H1 (cell line): ENCODE measurements around the gene RIOK3. TPM values are rescaled to one million over a fixed set of nuclear protein-coding genes. Genes with fewer than 3 reads are reported as not detected.

Experiments used
- ASH2L ChIP-seq: fragments of 200-600, 300-600 bp; sonication (generic); IDR thresholded peaks from one replicate; pipeline ENCODE4 v1.7.1; 2017; ENCODE audit warnings: low read length
- ATF3 ChIP-seq: IDR thresholded peaks from 2 replicates; pipeline ENCODE4 v1.6.1; 2011; ENCODE audit warnings: low read depth, mild to moderate bottlenecking, low read length; ENCODE audit not compliant: insufficient read depth
- BCL11A ChIP-seq, 2 experiments: IDR thresholded peaks; one replicate each; pipeline ENCODE4 v1.6.1; 2011; ENCODE audit warnings: low read depth in 2 of 2, low read length in 2 of 2, mild to moderate bottlenecking in 2 of 2
- CTCF ChIP-seq, 3 experiments: IDR thresholded peaks; 1 replicate in 2 of 3; 2 replicates in 1 of 3; pipeline versions ENCODE4 v1.5.1 to v1.6.1; 2011; ENCODE audit warnings: low read length in 3 of 3, mild to moderate bottlenecking in 3 of 3, inconsistent platforms in 2 of 3, low read depth in 1 of 3, moderate library complexity in 1 of 3; ENCODE audit not compliant: insufficient read depth in 1 of 3; ENCODE audit errors: control extremely low read depth in 1 of 3
- RNF2 ChIP-seq: fragments of 200-900, 300-1000 bp; sonication (generic); IDR thresholded peaks from 2 replicates; pipeline ENCODE4 v1.7.1; 2016; ENCODE audit warnings: borderline replicate concordance, low read depth, mild to moderate bottlenecking, antibody characterized with exemption, low read length; ENCODE audit not compliant: poor library complexity, severe bottlenecking; ENCODE audit errors: missing control alignments
- SAP30 ChIP-seq: fragments of 300-600 bp; sonication (generic); IDR thresholded peaks from 2 replicates; pipeline ENCODE4 v1.7.1; 2012; ENCODE audit warnings: low read length, moderate library complexity, mild to moderate bottlenecking, inconsistent platforms; ENCODE audit not compliant: insufficient read depth, insufficient replicate concordance
- TEAD4 ChIP-seq: IDR thresholded peaks from 2 replicates; pipeline ENCODE4 v1.6.1; 2012; ENCODE audit warnings: low read depth, low read length, inconsistent platforms, mixed read lengths
- ZNF274 ChIP-seq: IDR thresholded peaks from 2 replicates; pipeline ENCODE4 v1.7.0; 2012; ENCODE audit warnings: low read length, borderline replicate concordance; ENCODE audit errors: extremely low read depth
- polyA plus RNA-seq, 7 experiments: library from polyadenylated mRNA; depleted of rRNA in 3 of 7; stranded (reverse) in 5 of 7; unstranded in 2 of 7; fragments of >200 nt in 5 of 7; fragments of 200-250 nt in 2 of 7; gene quantifications; 1 replicate in 5 of 7; 2 replicates in 1 of 7; 4 replicates in 1 of 7; pipeline versions ENCODE4 v1.2.1 to v1.2.3, GENCODE V29; 2011 to 2013; ENCODE audit warnings: missing spikeins in 2 of 7, mixed read lengths in 2 of 7
- total RNA-seq: library from RNA; stranded (reverse); fragmentation: NEBNext Ultra II Directional; extraction: Animal tissue kit (Norgen Biotek cat#: 25700); gene quantifications from 2 replicates; pipeline ENCODE4 v1.2.1, GENCODE V29; 2021

RIOK3 gene
- total and polyA plus RNA-seq, 2 of the 8 experiments (the other 6 are each of a cell fraction or from before 2014, with no cell fraction given): 7.5 to 24.3 TPM

GRCh38 chr18:23468753-23469459 lies 15.8 kb downstream of the RIOK3 start (continued):
- TF ChIP-seq CTCF (IDR thresholded peaks at IDR 0.05; ENCODE audit: control extremely low read depth in 1 of 3, insufficient read depth in 1 of 3, low read depth in 1 of 3, low read length in 3 of 3) (no peak), ATF3 (no peak), BCL11A (IDR thresholded peaks at IDR 0.05; ENCODE audit: low read depth in 2 of 2, low read length in 2 of 2) (no peak), SAP30 (no peak), RNF2 (no peak), ZNF274 (no peak), TEAD4 (no peak), ASH2L (no peak)
- TF ChIP-seq, all 59 proteins: peak for 0
